ENCODE measurements around the gene GNPDA2.

GNPDA2 gene

DNA sequence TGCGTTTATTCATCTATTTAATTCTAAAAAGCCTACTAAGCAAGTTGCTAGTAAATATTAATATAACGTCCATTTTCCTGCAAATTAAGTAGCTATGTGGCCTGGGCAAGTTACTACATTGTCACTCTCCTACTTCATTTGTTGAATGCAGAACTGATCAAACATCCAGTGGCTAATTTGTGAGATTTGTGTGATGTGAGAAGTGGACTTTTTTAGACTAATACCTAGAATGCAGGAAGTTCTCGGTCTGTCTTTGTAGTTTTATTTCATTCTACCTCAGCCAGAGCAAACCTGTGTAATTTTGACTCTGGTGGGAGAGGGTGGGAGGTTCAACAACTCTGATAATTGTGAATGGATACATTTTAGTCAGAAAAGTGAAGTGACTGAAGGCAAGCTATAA lies 47.3 kb downstream of the GNPDA2 start:
- no peak for DNase-seq (ENCODE audit: low read depth in 2 of 2)

DNA sequence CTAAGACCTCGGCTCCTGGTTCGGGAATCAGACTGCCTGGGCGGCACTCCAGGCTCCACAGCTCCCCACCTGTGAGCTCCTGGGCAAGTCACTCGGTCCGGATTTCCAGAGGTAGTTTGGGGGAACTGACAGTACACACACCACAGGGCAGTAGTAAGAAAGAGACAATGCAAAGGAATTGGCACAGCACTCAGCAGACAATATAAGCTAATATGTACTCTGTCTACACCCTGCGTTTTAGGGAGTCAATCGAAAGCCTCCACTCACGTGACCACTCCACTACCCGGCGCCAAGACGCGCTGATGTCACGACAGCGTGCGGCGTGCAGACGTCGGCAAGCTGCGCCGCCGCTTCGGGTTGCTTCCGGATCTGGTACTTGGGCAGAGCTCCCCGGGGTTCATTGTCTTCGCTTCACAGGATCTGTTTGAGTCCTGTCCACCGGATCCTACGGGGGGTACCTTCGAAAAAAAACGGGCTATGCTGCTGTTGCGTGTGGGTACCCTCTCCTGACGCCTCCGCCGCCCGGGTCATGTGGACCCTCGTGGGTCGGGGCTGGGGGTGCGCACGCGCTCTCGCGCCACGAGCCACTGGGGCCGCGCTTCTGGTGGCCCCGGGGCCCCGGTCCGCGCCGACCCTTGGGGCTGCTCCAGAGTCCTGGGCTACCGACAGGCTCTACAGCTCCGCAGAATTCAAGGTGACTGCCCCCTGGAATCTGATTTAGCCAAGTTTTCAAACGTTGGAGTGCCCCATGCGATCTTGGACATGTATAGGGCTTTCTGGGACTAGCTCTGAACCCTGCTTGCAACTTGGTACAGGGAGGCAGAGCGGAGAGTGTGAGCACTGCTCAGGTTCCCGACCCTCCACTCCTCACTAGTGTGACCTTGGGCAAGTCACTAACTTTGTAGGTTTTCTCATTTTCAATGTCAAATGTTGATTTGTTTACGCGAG lies 48.0 kb downstream of the GNPDA2 start, which contains the start of gene GUF1:
Gene GUF1 (plus strand): TSS at position 327 of the 948 bp plus-strand sequence. CDS start 203 bp downstream, at position 530.
- DNase-seq (ENCODE audit: low read depth in 2 of 2), result peak; percentile 75 to 78

DNA sequence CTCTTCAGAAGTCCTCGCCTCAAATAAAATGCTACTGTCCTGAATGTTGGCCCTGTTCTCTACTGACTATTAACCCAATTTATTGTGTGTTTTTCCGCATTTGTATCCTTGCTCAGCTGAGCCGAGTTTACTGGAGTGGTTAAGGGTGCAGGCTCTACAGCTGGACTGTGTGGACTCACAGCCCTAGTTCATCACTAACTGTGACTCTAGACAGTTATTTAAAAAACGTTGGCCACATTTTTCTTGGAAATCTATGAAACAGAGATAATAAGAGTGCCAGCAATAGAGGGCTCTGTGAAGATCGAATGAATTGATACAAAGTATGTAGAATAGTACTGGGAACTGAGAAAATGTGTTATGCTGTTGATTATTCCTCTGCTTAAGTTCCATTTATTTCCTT lies 51.0 kb downstream of the GNPDA2 start:
- no peak for DNase-seq (ENCODE audit: low read depth in 2 of 2)

DNA sequence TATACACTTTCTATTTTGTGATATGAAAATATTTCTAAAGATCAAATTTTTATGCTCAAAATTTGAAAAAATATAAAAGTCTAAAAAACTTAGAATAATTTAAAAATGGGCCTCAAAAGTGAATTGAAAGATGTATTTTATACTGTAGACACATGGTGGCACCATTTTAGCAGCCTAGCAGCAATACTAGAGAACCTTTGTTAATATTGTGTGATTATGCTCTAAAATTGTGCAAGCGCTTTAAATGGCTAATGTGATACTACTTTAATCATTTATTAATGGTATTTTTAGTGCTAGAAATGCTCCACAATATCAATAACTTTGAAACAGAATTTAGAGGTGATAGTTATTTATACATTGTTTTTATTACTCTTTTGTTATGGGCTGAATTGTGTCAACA lies 51.9 kb downstream of the GNPDA2 start:
- DNase-seq (ENCODE audit: low read depth in 2 of 2), result no peak

DNA sequence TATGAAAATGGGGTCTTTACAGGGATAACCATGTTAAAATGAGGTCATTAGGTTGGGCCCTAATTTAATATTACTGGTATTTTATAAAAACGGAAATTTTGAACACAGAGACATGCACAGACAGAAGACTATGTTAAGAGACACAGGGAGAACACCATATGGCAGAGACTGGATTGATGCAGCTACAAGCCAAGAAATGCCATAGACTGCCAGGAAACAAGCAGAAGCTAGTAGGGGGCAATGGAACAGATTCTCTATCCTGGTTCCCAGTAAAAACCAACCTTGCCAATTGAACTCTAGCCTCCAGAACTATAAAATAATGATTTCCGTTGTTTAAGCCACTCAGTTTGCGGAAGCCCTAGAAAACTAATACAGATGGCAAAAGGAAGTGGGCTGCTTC lies 54.7 kb downstream of the GNPDA2 start:
- no peak for DNase-seq (ENCODE audit: low read depth in 2 of 2)

DNA sequence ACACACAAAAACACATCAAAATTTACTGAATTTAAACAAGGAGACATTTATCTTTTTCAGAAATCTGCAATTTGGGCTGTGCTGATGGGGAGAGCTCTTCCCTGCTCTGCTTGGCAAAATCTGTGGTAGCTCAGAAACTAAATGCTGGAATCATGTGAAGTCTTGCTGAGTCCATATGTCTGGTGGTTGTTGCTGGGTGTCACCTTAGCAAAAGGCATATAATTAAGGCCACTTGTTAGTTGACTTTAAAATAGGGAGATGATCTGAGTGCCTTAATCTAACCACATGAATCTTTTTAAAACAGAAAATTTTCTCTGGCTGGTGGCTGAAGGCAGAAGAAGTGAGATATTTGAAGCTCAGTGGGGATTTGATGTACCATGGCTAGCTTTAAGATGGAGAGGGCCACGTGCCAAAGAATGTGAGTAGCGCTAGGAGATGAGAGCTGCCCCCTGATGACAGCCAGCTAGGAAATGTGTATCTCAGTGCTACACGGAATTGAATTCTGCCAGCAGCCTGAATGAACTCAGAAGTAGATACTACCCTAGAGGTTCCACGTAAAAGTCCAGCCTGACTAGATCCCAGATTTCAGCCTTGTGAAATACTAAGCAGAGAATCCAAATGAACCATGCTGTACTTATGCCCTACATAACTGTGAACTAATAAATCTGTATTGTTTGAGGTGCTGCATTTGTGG lies 55.7 kb downstream of the GNPDA2 start:
- DNase-seq (ENCODE audit: low read depth in 2 of 2), result no peak

DNA sequence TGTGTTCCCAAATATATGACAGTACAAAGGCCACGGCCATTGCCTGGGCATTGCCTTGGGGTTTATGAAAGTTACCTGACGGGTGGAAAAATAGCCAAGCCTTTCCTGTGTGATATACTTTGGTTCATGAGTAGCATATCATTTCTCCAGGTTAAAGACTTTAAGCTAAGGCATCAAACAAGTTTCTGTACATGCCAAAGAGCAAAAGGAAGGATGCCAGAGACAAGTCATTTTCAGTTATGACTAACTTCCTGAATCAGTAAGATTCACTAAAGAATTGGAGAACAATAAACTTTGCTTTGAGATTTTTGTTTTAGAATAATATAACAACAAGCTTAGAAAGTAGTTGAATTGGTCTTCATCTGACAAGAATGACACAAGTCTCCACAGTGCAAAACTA lies 57.8 kb downstream of the GNPDA2 start:
- no peak for DNase-seq (ENCODE audit: low read depth in 2 of 2)

DNA sequence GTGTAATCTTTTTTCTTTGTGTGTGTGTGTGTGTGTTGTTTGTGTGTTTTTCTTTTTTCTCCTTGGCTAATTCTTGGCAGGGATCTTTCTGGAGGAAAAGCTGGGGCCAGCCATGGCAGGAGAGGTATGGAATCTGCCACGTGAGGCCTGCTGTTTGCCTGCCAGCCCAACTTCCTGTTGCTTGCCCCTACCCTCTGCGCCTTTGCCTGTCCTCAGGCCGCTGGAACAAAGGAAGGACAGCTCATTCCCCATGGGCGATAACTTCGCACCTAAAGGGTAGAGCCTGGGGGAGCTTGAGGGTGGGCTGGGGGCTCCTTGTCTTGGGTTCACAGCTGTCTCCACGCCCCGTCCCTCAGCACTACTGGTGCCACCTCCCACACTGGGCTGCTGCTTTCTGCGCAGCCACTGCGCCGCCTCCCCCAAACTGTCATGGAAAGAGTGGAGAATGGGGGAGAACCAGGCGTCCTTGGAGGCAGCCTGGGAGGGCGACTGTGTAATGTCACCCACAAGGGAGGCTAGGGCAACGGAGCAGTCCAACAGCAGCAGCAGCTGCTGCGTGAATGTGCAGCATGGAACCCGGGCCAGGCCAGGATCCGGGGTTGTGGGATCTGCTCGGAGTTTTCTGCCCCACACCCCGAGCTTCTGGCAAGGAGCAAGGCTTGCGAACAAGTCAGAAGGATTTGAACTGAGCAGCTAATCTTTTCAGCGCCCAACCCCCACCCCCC lies 62.7 kb downstream of the GNPDA2 start:
- DNase-seq (ENCODE audit: low read depth in 2 of 2), result no peak

DNA sequence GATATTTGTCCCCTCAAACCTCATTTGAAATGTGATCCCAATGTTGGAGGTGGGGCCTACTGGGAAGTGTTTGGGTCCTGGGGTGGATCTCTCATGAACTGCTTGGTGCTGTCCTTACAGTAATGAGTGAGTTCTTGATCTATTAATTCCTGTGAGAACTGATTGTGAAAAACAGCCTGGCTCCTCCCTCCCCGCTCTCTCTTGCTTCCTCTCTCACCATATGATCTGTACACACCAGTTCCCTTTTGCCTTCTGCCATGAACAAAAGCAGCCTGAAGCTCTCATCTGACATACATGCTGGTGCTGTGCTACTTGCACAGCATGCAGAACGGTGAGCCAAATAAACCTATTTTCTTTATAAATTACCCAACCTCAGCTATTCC lies 63.7 kb downstream of the GNPDA2 start:
- no peak for DNase-seq (ENCODE audit: low read depth in 2 of 2)

DNA sequence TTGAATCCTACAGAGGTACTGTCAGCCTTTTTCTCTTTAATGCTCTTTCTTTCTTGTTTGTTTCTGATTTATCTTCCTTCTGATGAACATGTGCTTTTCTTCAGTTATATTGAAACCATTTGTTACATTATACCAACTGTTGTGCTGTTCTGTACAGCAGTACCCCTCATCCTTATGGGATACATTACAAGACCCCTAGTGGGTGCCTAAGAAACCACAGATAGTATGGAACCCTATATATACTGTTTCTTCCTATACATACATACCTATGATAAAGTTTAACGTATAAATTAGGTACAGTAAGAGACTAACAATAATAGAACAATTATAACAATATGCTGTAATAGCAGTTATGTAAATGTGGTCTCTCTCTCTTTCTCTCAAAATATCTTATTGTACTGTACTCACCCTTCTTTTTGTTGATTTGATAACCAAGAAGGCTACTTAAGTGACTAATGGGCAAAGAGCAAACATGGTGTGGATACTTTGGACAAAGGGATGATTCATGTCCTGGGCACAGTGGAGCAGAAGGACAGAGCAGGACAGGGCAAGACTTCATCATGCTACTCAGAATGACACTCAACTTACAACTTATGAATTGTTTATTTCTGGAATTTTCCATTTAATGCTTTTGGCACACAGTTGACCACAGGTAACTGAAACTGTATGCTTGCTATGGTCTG lies 64.3 kb downstream of the GNPDA2 start:
- no peak for DNase-seq (ENCODE audit: low read depth in 2 of 2)

DNA sequence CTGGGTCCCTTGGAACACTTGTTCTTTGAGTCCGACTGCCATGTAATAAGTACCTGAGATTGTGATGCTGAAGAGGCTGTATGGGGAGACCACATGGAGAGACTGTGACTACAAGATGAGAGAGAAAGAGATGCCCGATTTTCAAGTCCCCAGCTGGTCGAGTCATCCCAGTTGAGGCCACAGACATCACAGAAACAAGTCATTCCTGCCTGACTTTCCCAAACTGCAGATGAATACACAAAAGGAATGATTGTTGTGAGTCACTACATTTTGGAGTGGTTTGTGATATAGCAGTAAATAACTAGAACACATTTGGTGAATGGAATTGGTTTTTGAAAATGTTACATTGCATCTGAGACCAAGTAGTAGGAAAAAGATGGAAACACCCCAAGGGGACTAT lies 66.0 kb downstream of the GNPDA2 start:
- DNase-seq (ENCODE audit: low read depth in 2 of 2), result no peak

DNA sequence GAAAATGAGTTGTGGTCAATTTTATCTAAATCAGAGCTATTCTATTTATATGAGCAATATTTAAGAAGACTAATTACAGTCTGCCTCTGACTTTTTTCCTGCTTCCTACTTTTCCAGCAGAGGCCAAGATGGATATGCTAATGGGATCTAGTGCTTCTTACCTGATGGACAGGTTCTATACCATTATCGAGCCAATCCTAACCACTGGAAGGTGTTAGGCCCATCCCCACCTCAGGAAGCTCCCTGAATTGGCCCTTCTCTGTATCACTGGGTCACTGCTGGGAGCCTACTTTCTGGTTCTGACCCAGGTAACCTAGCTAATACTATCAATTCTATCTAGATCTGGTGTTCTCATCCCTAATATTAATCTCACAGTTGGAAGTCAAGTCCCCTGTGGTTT lies 74.4 kb downstream of the GNPDA2 start:
- no peak for DNase-seq (ENCODE audit: low read depth in 2 of 2)
